GM23338 (cell line): ENCODE measurements around the gene DCAF11. TPM values are rescaled to one million over a fixed set of nuclear protein-coding genes. Genes with fewer than 3 reads are reported as not detected.
A peak's percentile ranks its signal among the peaks of the same experiment; 100 is the strongest.

Experiments
- ATAC-seq: fragments of 200-7000 bp; cut with Tn5 transposase; 3 replicates; pipeline ENCODE4 v1.9.1; 2020
- DNase-seq: peaks from one replicate; pipeline ENCODE4 v3.0.0-alpha.2; 2015; ENCODE audit warnings: low spot score
- H2AFZ ChIP-seq: fragments of 200-600 bp; sonication (generic); 2 replicates; pipeline ENCODE4 v1.8.0; 2016; ENCODE audit warnings: antibody characterized with exemption, mild to moderate bottlenecking, moderate library complexity
- H3F3A ChIP-seq: fragments of 200-600 bp; sonication (generic); replicated peaks from 2 replicates; pipeline ENCODE4 v1.8.0; 2017; ENCODE audit warnings: antibody characterized with exemption, mixed run types, low read depth
- H3K27ac ChIP-seq: fragments of 200-600 bp; sonication (generic); 2 replicates; pipeline ENCODE4 v1.6.1; 2016; ENCODE audit warnings: low read depth
- H3K27me3 ChIP-seq: fragments of 200-600 bp; sonication (generic); 2 replicates; pipeline ENCODE4 v1.8.0; 2016; ENCODE audit warnings: mild to moderate bottlenecking, mixed run types, moderate library complexity; ENCODE audit not compliant: insufficient read depth
- H3K36me3 ChIP-seq: fragments of 200-600 bp; sonication (generic); 2 replicates; pipeline ENCODE4 v1.8.0; 2016; ENCODE audit warnings: mild to moderate bottlenecking; ENCODE audit not compliant: insufficient read depth
- H3K4me1 ChIP-seq: fragments of 200-600 bp; sonication (generic); 2 replicates; pipeline ENCODE4 v1.8.0; 2016; ENCODE audit warnings: mild to moderate bottlenecking, moderate library complexity; ENCODE audit not compliant: insufficient read depth
- H3K4me2 ChIP-seq: fragments of 200-600 bp; sonication (generic); 2 replicates; pipeline ENCODE4 v1.7.1; 2017; ENCODE audit warnings: mixed run types
- H3K4me3 ChIP-seq: fragments of 200-600 bp; sonication (generic); 2 replicates; pipeline ENCODE4 v1.6.1; 2016; ENCODE audit warnings: mixed run types
- H3K79me2 ChIP-seq: fragments of 200-600 bp; sonication (generic); replicated peaks from 2 replicates; pipeline ENCODE4 v1.8.0; 2017; ENCODE audit warnings: mild to moderate bottlenecking; ENCODE audit not compliant: insufficient read depth
- H3K9me2 ChIP-seq: fragments of 200-600 bp; sonication (generic); 2 replicates; pipeline ENCODE4 v1.8.0; 2017; ENCODE audit not compliant: insufficient read depth
- H4K20me1 ChIP-seq: fragments of 200-600 bp; sonication (generic); replicated peaks from 2 replicates; pipeline ENCODE4 v1.8.0; 2017; ENCODE audit warnings: mild to moderate bottlenecking; ENCODE audit not compliant: insufficient read depth
- H3K27ac Mint-ChIP-seq: 2 replicates; pipeline ENCODE4 v1.8.0; 2020; ENCODE audit warnings: inconsistent platforms, mild to moderate bottlenecking, moderate library complexity, mixed read lengths
- H3K27me3 Mint-ChIP-seq: 3 replicates; pipeline ENCODE4 v1.8.0; 2022; ENCODE audit warnings: low read depth, mild to moderate bottlenecking, moderate library complexity, mixed read lengths, inconsistent platforms; ENCODE audit not compliant: insufficient read depth, poor library complexity
- H3K36me3 Mint-ChIP-seq: 3 replicates; pipeline ENCODE4 v1.8.0; 2021; ENCODE audit warnings: low read depth, mild to moderate bottlenecking, inconsistent platforms, moderate library complexity, mixed read lengths
- H3K4me1 Mint-ChIP-seq: 3 replicates; pipeline ENCODE4 v1.8.0; 2020; ENCODE audit warnings: mild to moderate bottlenecking, inconsistent platforms, mixed read lengths
- H3K4me3 Mint-ChIP-seq: 3 replicates; pipeline ENCODE4 v1.8.0; 2021; ENCODE audit warnings: moderate library complexity, mild to moderate bottlenecking, inconsistent platforms, mixed read lengths
- H3K9me3 Mint-ChIP-seq: 3 replicates; pipeline ENCODE4 v1.8.0; 2020; ENCODE audit warnings: moderate library complexity, mild to moderate bottlenecking, inconsistent platforms, mixed read lengths
- CREB1 ChIP-seq: fragments of 250-450 bp; sonication (Bioruptor Pico); IDR thresholded peaks from 2 replicates; pipeline ENCODE4 v1.5.0; 2020; ENCODE audit warnings: low read depth, mild to moderate bottlenecking, moderate library complexity
- EZH2 ChIP-seq: fragments of 200-600 bp; sonication (generic); IDR thresholded peaks from one replicate; pipeline ENCODE4 v1.8.0; 2017; ENCODE audit warnings: antibody characterized with exemption, mild to moderate bottlenecking, low read depth; ENCODE audit not compliant: unreplicated experiment
- EZH2phosphoT487 ChIP-seq: fragments of 200-600 bp; sonication (generic); IDR thresholded peaks from one replicate; pipeline ENCODE4 v1.8.1; 2018; ENCODE audit warnings: antibody characterized with exemption; ENCODE audit not compliant: unreplicated experiment
- JUNB ChIP-seq: IDR thresholded peaks from one replicate; pipeline ENCODE4 v1.6.1; 2016; ENCODE audit warnings: antibody characterized with exemption; ENCODE audit not compliant: unreplicated experiment
- NANOG ChIP-seq: IDR thresholded peaks from 2 replicates; pipeline ENCODE4 v1.6.1; 2016; ENCODE audit warnings: antibody characterized with exemption, borderline replicate concordance
- POLR2AphosphoS5 ChIP-seq: IDR thresholded peaks from 2 replicates; pipeline ENCODE4 v1.6.1; 2016; ENCODE audit warnings: antibody characterized with exemption, low read depth
- REST ChIP-seq: IDR thresholded peaks from one replicate; pipeline ENCODE4 v1.6.1; 2018; ENCODE audit warnings: antibody characterized with exemption; ENCODE audit not compliant: unreplicated experiment
- STAT1 ChIP-seq: IDR thresholded peaks from one replicate; pipeline ENCODE4 v1.6.1; 2016; ENCODE audit warnings: antibody characterized with exemption; ENCODE audit not compliant: unreplicated experiment
- ZNF114 ChIP-seq: fragments of 250-450 bp; sonication (Bioruptor Pico); IDR thresholded peaks from 2 replicates; pipeline ENCODE4 v1.5.0; 2020; ENCODE audit warnings: mild to moderate bottlenecking, moderate library complexity
- ZNF331 ChIP-seq: fragments of 250-450 bp; sonication (Bioruptor Pico); IDR thresholded peaks from 2 replicates; pipeline ENCODE4 v1.5.0; 2020; ENCODE audit warnings: low read depth, mild to moderate bottlenecking, moderate library complexity
- polyA plus RNA-seq: library from polyadenylated mRNA; unstranded; fragments of >200 nt; fragmentation: Nextera tagmentation; extraction: Ambion mirVana; gene quantifications from 2 replicates; pipeline ENCODE4 v1.2.1, GENCODE V29; 2016
- total RNA-seq: library from RNA; depleted of rRNA; stranded (reverse); fragments of >200 nt; shearing (Covaris generic); gene quantifications from 2 replicates; pipeline ENCODE4 v1.2.3, GENCODE V29; 2014
- TF ChIP-seq, protein P1 (sequence below): IDR thresholded peaks from 2 replicates; pipeline ENCODE4 v1.6.1; 2016; ENCODE audit warnings: antibody characterized with exemption
- TF ChIP-seq, protein P2 (sequence below), 2 experiments: fragments of 200-600 bp in 1 of 2; sonication (generic) in 1 of 2; conservative IDR thresholded peaks; 2 replicates each; pipeline versions ENCODE4 v1.5.1 to v1.6.1; 2016 to 2017; ENCODE audit warnings: antibody characterized with exemption in 2 of 2, low read depth in 2 of 2, mild to moderate bottlenecking in 2 of 2, moderate library complexity in 1 of 2
- TF ChIP-seq, protein P3 (sequence below): fragments of 250-450 bp; sonication (Bioruptor Pico); IDR thresholded peaks from 2 replicates; pipeline ENCODE4 v1.5.0; 2020; ENCODE audit warnings: mild to moderate bottlenecking, moderate library complexity

Gene DCAF11
- total and polyA plus RNA-seq, 2 experiments from 2014 or later: 18.6 to 93.2 TPM

DNA sequence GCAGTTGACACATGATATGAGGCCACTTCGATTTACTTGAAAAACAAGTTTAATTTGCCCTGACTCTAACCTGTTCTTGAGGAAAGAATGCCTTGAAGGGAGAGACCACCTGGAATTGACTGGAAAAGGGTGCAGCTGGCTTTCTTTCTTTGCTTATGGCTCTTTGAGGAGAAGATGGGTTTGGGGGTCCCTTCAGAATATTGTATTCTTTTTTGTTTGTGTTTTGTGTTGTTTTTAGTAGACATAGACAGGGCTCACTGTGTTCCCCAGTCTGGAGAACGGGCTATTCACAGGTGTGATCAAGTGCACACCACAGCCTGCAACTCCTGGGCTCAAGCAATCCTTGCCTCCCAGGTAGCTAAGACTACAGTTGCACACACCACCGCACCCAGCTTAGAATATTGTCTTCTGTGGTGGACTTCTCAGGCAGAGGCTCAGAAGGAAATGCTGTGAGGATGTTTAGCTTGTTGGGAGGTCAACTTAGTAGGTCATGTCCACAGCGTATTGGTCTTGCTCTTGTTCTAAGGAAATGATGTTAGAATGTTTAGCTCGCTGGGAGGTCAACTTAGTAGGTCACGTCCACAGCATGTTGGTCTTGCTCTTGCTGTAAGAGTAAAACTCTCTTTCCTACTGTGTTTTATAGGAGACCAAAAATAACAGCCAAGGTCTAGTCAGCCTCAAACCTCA lies 1.7 kb downstream of the DCAF11 start:
- Histone ChIP-seq H3F3A (peaks cover 6% of the 10 kb centered on the region; the same call in 1 of the 2 replicates), H3K4me1 (peaks cover 6% of the 10 kb centered on the region), H3K36me3 (peaks cover 16% of the 10 kb centered on the region; the same call in 1 of the 2 replicates), H3K27ac (no peak overlapping the region), H4K20me1 (no peaks in the 10 kb centered on the region; the same call in none of the 2 replicates), H3K4me2 (peak overlapping the region; percentile 78), H3K27me3 (no peaks in the 10 kb centered on the region), H3K9me2 (no peaks in the 10 kb centered on the region), H3K79me2 (peaks cover 11% of the 10 kb centered on the region), H2AFZ (no peak overlapping the region), H3K4me3 (peak overlapping the region; percentile 77)
- Mint-ChIP-seq H3K9me3 (peaks cover 3% of the 10 kb centered on the region; the same call in 1 of the 3 replicates), H3K27ac (no peak overlapping the region), H3K27me3 (peaks cover 21% of the 10 kb centered on the region), H3K4me1 (peaks cover 16% of the 10 kb centered on the region), H3K36me3 (peaks cover 37% of the 10 kb centered on the region), H3K4me3 (peak overlapping the region; percentile 93)
- ATAC-seq (no peak), DNase-seq (no peak)
- no peak for TF ChIP-seq ZNF331 (CRISPR knock-in tag)
- TF ChIP-seq, protein P1, sequence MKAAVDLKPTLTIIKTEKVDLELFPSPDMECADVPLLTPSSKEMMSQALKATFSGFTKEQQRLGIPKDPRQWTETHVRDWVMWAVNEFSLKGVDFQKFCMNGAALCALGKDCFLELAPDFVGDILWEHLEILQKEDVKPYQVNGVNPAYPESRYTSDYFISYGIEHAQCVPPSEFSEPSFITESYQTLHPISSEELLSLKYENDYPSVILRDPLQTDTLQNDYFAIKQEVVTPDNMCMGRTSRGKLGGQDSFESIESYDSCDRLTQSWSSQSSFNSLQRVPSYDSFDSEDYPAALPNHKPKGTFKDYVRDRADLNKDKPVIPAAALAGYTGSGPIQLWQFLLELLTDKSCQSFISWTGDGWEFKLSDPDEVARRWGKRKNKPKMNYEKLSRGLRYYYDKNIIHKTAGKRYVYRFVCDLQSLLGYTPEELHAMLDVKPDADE: no peak
- no peak for TF ChIP-seq REST
- no peak for TF ChIP-seq NANOG
- no peak for TF ChIP-seq ZNF114 (CRISPR knock-in tag)
- no peak for TF ChIP-seq STAT1
- no peak for TF ChIP-seq CREB1 (CRISPR knock-in tag)
- TF ChIP-seq EZH2: no peak
- TF ChIP-seq POLR2AphosphoS5: no peak
- TF ChIP-seq, protein P2, sequence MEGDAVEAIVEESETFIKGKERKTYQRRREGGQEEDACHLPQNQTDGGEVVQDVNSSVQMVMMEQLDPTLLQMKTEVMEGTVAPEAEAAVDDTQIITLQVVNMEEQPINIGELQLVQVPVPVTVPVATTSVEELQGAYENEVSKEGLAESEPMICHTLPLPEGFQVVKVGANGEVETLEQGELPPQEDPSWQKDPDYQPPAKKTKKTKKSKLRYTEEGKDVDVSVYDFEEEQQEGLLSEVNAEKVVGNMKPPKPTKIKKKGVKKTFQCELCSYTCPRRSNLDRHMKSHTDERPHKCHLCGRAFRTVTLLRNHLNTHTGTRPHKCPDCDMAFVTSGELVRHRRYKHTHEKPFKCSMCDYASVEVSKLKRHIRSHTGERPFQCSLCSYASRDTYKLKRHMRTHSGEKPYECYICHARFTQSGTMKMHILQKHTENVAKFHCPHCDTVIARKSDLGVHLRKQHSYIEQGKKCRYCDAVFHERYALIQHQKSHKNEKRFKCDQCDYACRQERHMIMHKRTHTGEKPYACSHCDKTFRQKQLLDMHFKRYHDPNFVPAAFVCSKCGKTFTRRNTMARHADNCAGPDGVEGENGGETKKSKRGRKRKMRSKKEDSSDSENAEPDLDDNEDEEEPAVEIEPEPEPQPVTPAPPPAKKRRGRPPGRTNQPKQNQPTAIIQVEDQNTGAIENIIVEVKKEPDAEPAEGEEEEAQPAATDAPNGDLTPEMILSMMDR (conservative IDR thresholded peaks at IDR 0.05; ENCODE audit: low read depth in 2 of 2): no peak
- no peak for TF ChIP-seq EZH2phosphoT487
- TF ChIP-seq, protein P3, sequence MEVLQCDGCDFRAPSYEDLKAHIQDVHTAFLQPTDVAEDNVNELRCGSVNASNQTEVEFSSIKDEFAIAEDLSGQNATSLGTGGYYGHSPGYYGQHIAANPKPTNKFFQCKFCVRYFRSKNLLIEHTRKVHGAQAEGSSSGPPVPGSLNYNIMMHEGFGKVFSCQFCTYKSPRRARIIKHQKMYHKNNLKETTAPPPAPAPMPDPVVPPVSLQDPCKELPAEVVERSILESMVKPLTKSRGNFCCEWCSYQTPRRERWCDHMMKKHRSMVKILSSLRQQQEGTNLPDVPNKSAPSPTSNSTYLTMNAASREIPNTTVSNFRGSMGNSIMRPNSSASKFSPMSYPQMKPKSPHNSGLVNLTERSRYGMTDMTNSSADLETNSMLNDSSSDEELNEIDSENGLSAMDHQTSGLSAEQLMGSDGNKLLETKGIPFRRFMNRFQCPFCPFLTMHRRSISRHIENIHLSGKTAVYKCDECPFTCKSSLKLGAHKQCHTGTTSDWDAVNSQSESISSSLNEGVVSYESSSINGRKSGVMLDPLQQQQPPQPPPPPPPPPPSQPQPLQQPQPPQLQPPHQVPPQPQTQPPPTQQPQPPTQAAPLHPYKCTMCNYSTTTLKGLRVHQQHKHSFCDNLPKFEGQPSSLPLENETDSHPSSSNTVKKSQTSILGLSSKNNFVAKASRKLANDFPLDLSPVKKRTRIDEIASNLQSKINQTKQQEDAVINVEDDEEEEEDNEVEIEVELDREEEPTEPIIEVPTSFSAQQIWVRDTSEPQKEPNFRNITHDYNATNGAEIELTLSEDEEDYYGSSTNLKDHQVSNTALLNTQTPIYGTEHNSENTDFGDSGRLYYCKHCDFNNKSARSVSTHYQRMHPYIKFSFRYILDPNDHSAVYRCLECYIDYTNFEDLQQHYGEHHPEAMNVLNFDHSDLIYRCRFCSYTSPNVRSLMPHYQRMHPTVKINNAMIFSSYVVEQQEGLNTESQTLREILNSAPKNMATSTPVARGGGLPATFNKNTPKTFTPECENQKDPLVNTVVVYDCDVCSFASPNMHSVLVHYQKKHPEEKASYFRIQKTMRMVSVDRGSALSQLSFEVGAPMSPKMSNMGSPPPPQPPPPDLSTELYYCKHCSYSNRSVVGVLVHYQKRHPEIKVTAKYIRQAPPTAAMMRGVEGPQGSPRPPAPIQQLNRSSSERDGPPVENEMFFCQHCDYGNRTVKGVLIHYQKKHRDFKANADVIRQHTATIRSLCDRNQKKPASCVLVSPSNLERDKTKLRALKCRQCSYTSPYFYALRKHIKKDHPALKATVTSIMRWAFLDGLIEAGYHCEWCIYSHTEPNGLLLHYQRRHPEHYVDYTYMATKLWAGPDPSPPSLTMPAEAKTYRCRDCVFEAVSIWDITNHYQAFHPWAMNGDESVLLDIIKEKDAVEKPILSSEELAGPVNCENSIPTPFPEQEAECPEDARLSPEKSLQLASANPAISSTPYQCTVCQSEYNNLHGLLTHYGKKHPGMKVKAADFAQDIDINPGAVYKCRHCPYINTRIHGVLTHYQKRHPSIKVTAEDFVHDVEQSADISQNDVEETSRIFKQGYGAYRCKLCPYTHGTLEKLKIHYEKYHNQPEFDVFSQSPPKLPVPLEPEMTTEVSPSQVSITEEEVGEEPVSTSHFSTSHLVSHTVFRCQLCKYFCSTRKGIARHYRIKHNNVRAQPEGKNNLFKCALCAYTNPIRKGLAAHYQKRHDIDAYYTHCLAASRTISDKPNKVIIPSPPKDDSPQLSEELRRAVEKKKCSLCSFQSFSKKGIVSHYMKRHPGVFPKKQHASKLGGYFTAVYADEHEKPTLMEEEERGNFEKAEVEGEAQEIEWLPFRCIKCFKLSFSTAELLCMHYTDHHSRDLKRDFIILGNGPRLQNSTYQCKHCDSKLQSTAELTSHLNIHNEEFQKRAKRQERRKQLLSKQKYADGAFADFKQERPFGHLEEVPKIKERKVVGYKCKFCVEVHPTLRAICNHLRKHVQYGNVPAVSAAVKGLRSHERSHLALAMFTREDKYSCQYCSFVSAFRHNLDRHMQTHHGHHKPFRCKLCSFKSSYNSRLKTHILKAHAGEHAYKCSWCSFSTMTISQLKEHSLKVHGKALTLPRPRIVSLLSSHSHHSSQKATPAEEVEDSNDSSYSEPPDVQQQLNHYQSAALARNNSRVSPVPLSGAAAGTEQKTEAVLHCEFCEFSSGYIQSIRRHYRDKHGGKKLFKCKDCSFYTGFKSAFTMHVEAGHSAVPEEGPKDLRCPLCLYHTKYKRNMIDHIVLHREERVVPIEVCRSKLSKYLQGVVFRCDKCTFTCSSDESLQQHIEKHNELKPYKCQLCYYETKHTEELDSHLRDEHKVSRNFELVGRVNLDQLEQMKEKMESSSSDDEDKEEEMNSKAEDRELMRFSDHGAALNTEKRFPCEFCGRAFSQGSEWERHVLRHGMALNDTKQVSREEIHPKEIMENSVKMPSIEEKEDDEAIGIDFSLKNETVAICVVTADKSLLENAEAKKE (CRISPR knock-in tag): no peak
- TF ChIP-seq JUNB: no peak
